ENCODE measurements around the gene MRFAP1L1. TPM values are rescaled to one million over a fixed set of nuclear protein-coding genes. Genes with fewer than 3 reads are reported as not detected.

Gene MRFAP1L1
- total RNA-seq, 1 donor: 38.0 TPM

GRCh38 chr4:6706173-6706572, 3.5 kb downstream of the MRFAP1L1 start:
- no peak for TF ChIP-seq CTCF (IDR thresholded peaks at IDR 0.05; ENCODE audit: extremely low read depth, low read depth, low read length)
- H2AFZ ChIP-seq (ENCODE audit: low read length): no peak overlapping the region
- H3K4me1 ChIP-seq (ENCODE audit: insufficient read depth, low read length): peaks cover 19% of the 10 kb centered on the region
- no peak overlapping the region for H3K27ac ChIP-seq (ENCODE audit: low read depth, low read length)
- peaks cover 68% of the 10 kb centered on the region for H3K79me2 ChIP-seq (ENCODE audit: insufficient read depth, low read length)
- no peaks in the 10 kb centered on the region for H3K9me3 ChIP-seq (ENCODE audit: low read depth, low read length)
- H3K27me3 ChIP-seq (ENCODE audit: insufficient read depth, low read length): peaks cover 3% of the 10 kb centered on the region
- peaks cover 28% of the 10 kb centered on the region for H4K20me1 ChIP-seq (ENCODE audit: insufficient read depth, low read length)
- H3K4me3 ChIP-seq (ENCODE audit: insufficient read depth, low read length): no peak overlapping the region
- H3K36me3 ChIP-seq (ENCODE audit: insufficient read depth, low read length): peaks cover 10% of the 10 kb centered on the region
- no peak for DNase-seq (ENCODE audit: insufficient read length, low spot score, missing footprints)
- H3K4me2 ChIP-seq (ENCODE audit: insufficient read depth, low read length): no peak overlapping the region

GRCh38 chr4:6705646-6706045, 4.0 kb downstream of the MRFAP1L1 start:
- Histone ChIP-seq H3K36me3 (ENCODE audit: insufficient read depth, low read length) (peaks cover 11% of the 10 kb centered on the region), H3K4me1 (ENCODE audit: insufficient read depth, low read length) (peaks cover 18% of the 10 kb centered on the region), H4K20me1 (ENCODE audit: insufficient read depth, low read length) (peaks cover 28% of the 10 kb centered on the region), H2AFZ (ENCODE audit: low read length) (no peak overlapping the region), H3K79me2 (ENCODE audit: insufficient read depth, low read length) (peaks cover 68% of the 10 kb centered on the region), H3K27ac (ENCODE audit: low read depth, low read length) (no peak overlapping the region), H3K27me3 (ENCODE audit: insufficient read depth, low read length) (no peaks in the 10 kb centered on the region), H3K9me3 (ENCODE audit: low read depth, low read length) (no peaks in the 10 kb centered on the region), H3K4me3 (ENCODE audit: insufficient read depth, low read length) (no peak overlapping the region), H3K4me2 (ENCODE audit: insufficient read depth, low read length) (no peak overlapping the region)
- TF ChIP-seq CTCF (IDR thresholded peaks at IDR 0.05; ENCODE audit: extremely low read depth, low read depth, low read length): no peak
- no peak for DNase-seq (ENCODE audit: insufficient read length, low spot score, missing footprints)

GRCh38 chr4:6703786-6704185, 5.9 kb downstream of the MRFAP1L1 start:
- Histone ChIP-seq H3K4me1 (ENCODE audit: insufficient read depth, low read length) (peaks cover 11% of the 10 kb centered on the region), H3K4me3 (ENCODE audit: insufficient read depth, low read length) (no peak overlapping the region), H3K4me2 (ENCODE audit: insufficient read depth, low read length) (no peak overlapping the region), H2AFZ (ENCODE audit: low read length) (no peak overlapping the region), H3K27me3 (ENCODE audit: insufficient read depth, low read length) (no peaks in the 10 kb centered on the region), H3K27ac (ENCODE audit: low read depth, low read length) (no peak overlapping the region), H3K79me2 (ENCODE audit: insufficient read depth, low read length) (peaks cover 61% of the 10 kb centered on the region), H3K9me3 (ENCODE audit: low read depth, low read length) (no peaks in the 10 kb centered on the region), H3K36me3 (ENCODE audit: insufficient read depth, low read length) (peaks cover 13% of the 10 kb centered on the region), H4K20me1 (ENCODE audit: insufficient read depth, low read length) (peaks cover 28% of the 10 kb centered on the region)
- no peak for DNase-seq (ENCODE audit: insufficient read length, low spot score, missing footprints)
- no peak for TF ChIP-seq CTCF (IDR thresholded peaks at IDR 0.05; ENCODE audit: extremely low read depth, low read depth, low read length)

GRCh38 chr4:6702761-6703160, 6.9 kb downstream of the MRFAP1L1 start:
- peaks cover 50% of the 10 kb centered on the region for H3K79me2 ChIP-seq (ENCODE audit: insufficient read depth, low read length)
- DNase-seq (ENCODE audit: insufficient read length, low spot score, missing footprints): peak; percentile 14
- no peak overlapping the region for H2AFZ ChIP-seq (ENCODE audit: low read length)
- no peak overlapping the region for H3K27ac ChIP-seq (ENCODE audit: low read depth, low read length)
- H3K4me3 ChIP-seq (ENCODE audit: insufficient read depth, low read length): no peak overlapping the region
- H4K20me1 ChIP-seq (ENCODE audit: insufficient read depth, low read length): peaks cover 18% of the 10 kb centered on the region
- H3K36me3 ChIP-seq (ENCODE audit: insufficient read depth, low read length): peaks cover 9% of the 10 kb centered on the region
- TF ChIP-seq CTCF (IDR thresholded peaks at IDR 0.05; ENCODE audit: extremely low read depth, low read depth, low read length): no peak
- no peaks in the 10 kb centered on the region for H3K9me3 ChIP-seq (ENCODE audit: low read depth, low read length)
- no peak overlapping the region for H3K4me2 ChIP-seq (ENCODE audit: insufficient read depth, low read length)
- peaks cover 1% of the 10 kb centered on the region for H3K4me1 ChIP-seq (ENCODE audit: insufficient read depth, low read length)
- no peaks in the 10 kb centered on the region for H3K27me3 ChIP-seq (ENCODE audit: insufficient read depth, low read length)

Measured in osteoblast (primary cell).